Measurements from ENCODE around the gene MOB1A.
"Not testable (repeated sequence)": the region's sequence is repeated elsewhere in the genome, so short reads cannot be mapped to it uniquely, and the experiment has no call there.

Gene MOB1A

DNA sequence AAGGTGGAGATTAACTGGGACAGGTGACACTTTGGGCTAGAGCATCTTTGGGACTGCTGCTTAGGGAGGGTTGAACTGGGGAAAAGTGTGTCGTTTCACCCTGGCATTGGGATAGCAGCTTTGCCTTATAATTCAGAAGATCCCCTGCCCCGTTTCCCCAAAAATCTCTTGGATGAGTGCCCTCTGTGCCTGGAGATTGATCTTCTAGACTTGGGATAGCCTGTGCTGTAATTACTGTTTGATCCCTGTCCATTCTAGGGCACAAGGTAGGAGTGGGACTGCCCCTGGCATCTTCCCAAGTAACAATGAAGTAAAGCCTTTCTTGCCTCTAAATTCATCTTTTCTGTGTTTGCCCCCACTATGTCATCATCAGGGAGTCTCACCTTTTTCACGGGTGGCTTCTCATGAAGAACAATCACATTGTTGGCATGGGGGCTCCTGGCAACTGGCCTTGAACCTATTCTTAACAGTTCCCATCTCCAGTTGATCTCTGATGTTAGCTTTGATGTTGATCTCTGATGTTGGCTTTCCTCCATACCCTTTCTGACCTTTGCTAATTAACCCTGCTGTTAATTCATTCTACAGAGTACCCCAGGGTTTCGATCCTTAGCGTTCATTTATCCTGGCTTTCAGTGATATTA, 41.3 kb upstream of the MOB1A start:
- Histone ChIP-seq H3K27ac (ENCODE audit: poor library complexity, severe bottlenecking) (no peak overlapping the region), H3K4me1 (ENCODE audit: insufficient read depth, poor library complexity, severe bottlenecking) (no peaks in the 10 kb centered on the region), H3K9me3 (ENCODE audit: severe bottlenecking) (no peaks in the 10 kb centered on the region), H3K36me3 (ENCODE audit: low read depth) (peaks cover 49% of the 10 kb centered on the region), H3K27me3 (ENCODE audit: insufficient read depth, poor library complexity, severe bottlenecking) (no peaks in the 10 kb centered on the region), H3K4me3 (ENCODE audit: severe bottlenecking) (no peak overlapping the region)
- DNase-seq (ENCODE audit: low spot score) (no peak), ATAC-seq (ENCODE audit: low read depth) (no peak)
- TF ChIP-seq, protein P1, sequence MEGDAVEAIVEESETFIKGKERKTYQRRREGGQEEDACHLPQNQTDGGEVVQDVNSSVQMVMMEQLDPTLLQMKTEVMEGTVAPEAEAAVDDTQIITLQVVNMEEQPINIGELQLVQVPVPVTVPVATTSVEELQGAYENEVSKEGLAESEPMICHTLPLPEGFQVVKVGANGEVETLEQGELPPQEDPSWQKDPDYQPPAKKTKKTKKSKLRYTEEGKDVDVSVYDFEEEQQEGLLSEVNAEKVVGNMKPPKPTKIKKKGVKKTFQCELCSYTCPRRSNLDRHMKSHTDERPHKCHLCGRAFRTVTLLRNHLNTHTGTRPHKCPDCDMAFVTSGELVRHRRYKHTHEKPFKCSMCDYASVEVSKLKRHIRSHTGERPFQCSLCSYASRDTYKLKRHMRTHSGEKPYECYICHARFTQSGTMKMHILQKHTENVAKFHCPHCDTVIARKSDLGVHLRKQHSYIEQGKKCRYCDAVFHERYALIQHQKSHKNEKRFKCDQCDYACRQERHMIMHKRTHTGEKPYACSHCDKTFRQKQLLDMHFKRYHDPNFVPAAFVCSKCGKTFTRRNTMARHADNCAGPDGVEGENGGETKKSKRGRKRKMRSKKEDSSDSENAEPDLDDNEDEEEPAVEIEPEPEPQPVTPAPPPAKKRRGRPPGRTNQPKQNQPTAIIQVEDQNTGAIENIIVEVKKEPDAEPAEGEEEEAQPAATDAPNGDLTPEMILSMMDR (IDR thresholded peaks at IDR 0.05; ENCODE audit: poor library complexity, severe bottlenecking), result no peak

DNA sequence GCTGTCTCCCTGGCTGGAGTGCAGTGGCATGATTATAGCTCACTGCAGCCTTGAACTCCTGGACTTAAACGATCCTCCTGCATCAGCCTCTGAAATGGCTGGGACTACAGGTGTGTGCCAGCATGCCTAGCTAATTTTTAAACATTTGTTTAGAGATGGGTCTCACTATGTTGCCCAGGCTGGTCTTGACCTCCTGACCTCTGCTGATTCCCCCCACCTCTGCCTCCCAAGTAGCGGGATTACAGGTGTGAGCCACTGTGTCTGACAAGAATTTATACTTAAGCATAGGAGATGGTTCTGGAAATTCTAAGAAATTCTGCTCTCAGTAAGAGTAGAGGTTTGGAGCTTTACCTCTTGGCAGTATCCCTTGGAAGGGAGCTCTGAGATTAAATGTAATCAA, 38.0 kb upstream of the MOB1A start:
- no peak overlapping the region for H3K27ac ChIP-seq (ENCODE audit: poor library complexity, severe bottlenecking)
- H3K27me3 ChIP-seq (ENCODE audit: insufficient read depth, poor library complexity, severe bottlenecking), result no peaks in the 10 kb centered on the region
- no peaks in the 10 kb centered on the region for H3K9me3 ChIP-seq (ENCODE audit: severe bottlenecking)
- H3K4me3 ChIP-seq (ENCODE audit: severe bottlenecking), result no peak overlapping the region
- ATAC-seq (ENCODE audit: low read depth), result no peak
- DNase-seq (ENCODE audit: low spot score), result no peak
- TF ChIP-seq, protein P1 (IDR thresholded peaks at IDR 0.05; ENCODE audit: poor library complexity, severe bottlenecking), result no peak
- no peaks in the 10 kb centered on the region for H3K4me1 ChIP-seq (ENCODE audit: insufficient read depth, poor library complexity, severe bottlenecking)
- H3K36me3 ChIP-seq (ENCODE audit: low read depth), result peaks cover 78% of the 10 kb centered on the region

DNA sequence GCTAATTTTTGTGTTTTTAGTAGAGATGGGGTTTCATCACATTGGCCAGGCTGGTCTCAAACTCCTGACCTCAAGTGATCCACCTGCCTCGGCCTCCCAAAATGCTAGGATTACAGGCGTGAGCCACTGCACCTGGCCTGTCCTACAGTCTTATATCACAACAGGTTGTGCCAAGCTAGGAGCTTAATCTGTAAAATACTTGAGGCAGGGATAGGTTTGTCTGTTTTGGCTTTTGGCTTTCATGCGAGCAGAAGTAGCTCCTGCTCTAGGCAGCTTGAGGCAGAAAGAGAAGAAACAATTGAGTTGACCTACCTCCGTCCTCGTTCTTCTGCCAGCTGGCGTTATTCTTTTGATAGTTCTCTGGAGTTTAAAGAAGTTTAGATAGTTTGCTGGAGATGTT, 37.1 kb upstream of the MOB1A start:
- H3K4me1 ChIP-seq (ENCODE audit: insufficient read depth, poor library complexity, severe bottlenecking); H3K27ac ChIP-seq (ENCODE audit: poor library complexity, severe bottlenecking); DNase-seq (ENCODE audit: low spot score); H3K9me3 ChIP-seq (ENCODE audit: severe bottlenecking); H3K27me3 ChIP-seq (ENCODE audit: insufficient read depth, poor library complexity, severe bottlenecking); ATAC-seq (ENCODE audit: low read depth); H3K4me3 ChIP-seq (ENCODE audit: severe bottlenecking): not testable (repeated sequence)
- peaks cover 86% of the 10 kb centered on the region for H3K36me3 ChIP-seq (ENCODE audit: low read depth)

DNA sequence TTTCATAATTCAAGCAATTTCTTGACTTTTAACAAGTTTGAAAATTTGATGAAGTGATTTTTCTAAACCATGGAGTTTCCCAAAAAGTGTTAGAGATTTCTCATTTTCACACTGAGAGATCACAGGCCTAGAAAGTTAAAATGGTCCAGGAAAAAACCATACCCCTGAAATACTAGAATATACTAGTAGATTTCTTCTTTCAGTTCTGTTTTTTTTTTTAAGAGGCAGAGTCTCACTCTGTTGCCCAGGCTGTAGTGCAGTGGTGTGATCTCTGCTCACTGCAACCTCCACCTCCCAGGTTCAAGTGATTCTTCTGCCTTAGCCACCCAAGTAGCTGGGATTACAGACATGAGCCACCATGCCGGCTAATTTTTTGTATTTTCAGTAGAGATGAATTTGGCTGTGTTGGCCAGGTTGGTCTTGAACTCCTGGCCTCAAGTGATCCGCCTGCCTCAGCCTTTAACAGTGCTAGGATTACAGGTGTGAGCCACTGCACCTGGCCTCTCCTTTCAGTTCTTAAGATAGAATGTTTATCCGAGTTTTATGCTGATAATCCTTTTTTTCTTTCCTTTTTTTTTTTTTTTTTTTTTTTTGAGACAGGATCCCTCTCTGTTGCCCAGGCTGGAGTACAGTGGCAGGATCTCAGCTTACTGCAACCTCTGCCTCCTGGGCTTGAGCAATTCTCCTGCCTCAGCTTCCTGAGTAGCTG, 34.2 kb upstream of the MOB1A start:
- Histone ChIP-seq H3K9me3 (ENCODE audit: severe bottlenecking) (no peaks in the 10 kb centered on the region), H3K27me3 (ENCODE audit: insufficient read depth, poor library complexity, severe bottlenecking) (no peaks in the 10 kb centered on the region), H3K4me1 (ENCODE audit: insufficient read depth, poor library complexity, severe bottlenecking) (no peaks in the 10 kb centered on the region), H3K4me3 (ENCODE audit: severe bottlenecking) (no peak overlapping the region), H3K27ac (ENCODE audit: poor library complexity, severe bottlenecking) (no peak overlapping the region), H3K36me3 (ENCODE audit: low read depth) (peaks cover 95% of the 10 kb centered on the region)
- ATAC-seq (ENCODE audit: low read depth), result no peak
- DNase-seq (ENCODE audit: low spot score), result no peak
- TF ChIP-seq, protein P1 (IDR thresholded peaks at IDR 0.05; ENCODE audit: poor library complexity, severe bottlenecking), result no peak

DNA sequence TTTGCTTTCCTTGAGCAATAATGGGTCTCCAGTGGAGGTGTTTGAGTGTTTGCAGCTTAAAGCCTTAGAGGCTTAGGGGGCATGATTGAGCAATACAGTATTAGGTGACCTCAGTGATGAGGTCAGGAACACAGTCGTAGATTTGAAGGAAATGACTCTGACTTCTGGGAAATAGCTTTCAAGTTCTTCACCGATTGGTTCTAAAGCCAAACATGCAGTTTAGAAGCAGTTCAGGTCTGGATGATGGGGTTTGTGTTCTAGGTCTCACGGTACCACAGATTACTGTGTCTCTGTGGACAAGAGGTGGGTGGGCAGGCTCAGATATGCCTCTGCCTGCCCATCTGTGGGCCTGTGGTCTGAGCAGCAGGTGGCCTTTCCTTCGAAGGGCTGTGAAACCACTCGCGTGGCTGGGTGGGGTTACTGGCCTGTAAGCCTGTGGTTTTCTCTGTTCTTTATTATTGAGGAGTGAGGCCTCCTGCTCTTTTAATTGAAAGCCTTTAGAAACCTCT, 27.6 kb upstream of the MOB1A start:
- peak; percentile 40 for ATAC-seq (ENCODE audit: low read depth)
- Histone ChIP-seq H3K4me1 (ENCODE audit: insufficient read depth, poor library complexity, severe bottlenecking) (peaks cover 39% of the 10 kb centered on the region), H3K36me3 (ENCODE audit: low read depth) (peaks cover 100% of the 10 kb centered on the region)

More for the DNA sequence above, 27.6 kb upstream of the MOB1A start:
- TF ChIP-seq, protein P1 (IDR thresholded peaks at IDR 0.05; ENCODE audit: poor library complexity, severe bottlenecking), result no peak
- no peak overlapping the region for H3K4me3 ChIP-seq (ENCODE audit: severe bottlenecking)
- H3K27ac ChIP-seq (ENCODE audit: poor library complexity, severe bottlenecking), result peak overlapping the region; percentile 63
- H3K9me3 ChIP-seq (ENCODE audit: severe bottlenecking), result no peaks in the 10 kb centered on the region
- DNase-seq (ENCODE audit: low spot score), result no peak
- H3K27me3 ChIP-seq (ENCODE audit: insufficient read depth, poor library complexity, severe bottlenecking), result no peaks in the 10 kb centered on the region
